ENCODE data around the gene MIA2. TPM values are rescaled to one million over a fixed set of nuclear protein-coding genes. Genes with fewer than 3 reads are reported as not detected.
"Not testable (repeated sequence)": the region's sequence is repeated elsewhere in the genome, so short reads cannot be mapped to it uniquely, and the experiment has no call there.

MIA2 gene
- total and polyA plus RNA-seq, 3 donors from 2014 or later: 25.2 to 40.8 (median 32.3) TPM

DNA sequence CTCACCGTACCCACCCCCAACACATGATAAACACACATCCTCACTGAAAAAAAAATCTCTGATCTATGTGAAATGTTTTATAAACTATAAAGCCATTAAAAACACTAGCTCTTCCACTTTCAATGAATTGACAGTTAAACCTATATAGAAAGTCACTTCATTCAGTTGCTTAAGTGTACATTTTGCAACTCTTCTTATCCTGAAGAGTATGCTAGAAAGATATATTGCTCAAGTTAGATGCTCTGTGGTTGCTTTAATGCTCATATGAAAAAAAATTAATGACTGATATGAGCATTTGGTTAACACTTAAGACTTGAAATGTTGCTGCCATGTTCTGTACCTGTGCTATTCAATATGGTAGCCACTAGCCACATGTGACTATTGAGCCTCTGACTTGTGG, 21.0 kb upstream of the MIA2 start:
- Histone ChIP-seq H3K4me1 (no peaks in the 10 kb centered on the region), H3K9me3 (no peaks in the 10 kb centered on the region), H3K27me3 (no peaks in the 10 kb centered on the region), H3K4me3 (no peak overlapping the region), H3K27ac (no peak overlapping the region), H3K36me3 (ENCODE audit: low read depth, missing control alignments) (no peaks in the 10 kb centered on the region)
- 61 to 97% methylated on average over 1 of the region's 1 CpG for WGBS, 2 donors
- intact Hi-C loops (cut with DNase I; ENCODE audit: low total_unique reads): no loop called here
- no peak for TF ChIP-seq POLR2A (IDR thresholded peaks at IDR 0.05)
- TF ChIP-seq, protein P1, sequence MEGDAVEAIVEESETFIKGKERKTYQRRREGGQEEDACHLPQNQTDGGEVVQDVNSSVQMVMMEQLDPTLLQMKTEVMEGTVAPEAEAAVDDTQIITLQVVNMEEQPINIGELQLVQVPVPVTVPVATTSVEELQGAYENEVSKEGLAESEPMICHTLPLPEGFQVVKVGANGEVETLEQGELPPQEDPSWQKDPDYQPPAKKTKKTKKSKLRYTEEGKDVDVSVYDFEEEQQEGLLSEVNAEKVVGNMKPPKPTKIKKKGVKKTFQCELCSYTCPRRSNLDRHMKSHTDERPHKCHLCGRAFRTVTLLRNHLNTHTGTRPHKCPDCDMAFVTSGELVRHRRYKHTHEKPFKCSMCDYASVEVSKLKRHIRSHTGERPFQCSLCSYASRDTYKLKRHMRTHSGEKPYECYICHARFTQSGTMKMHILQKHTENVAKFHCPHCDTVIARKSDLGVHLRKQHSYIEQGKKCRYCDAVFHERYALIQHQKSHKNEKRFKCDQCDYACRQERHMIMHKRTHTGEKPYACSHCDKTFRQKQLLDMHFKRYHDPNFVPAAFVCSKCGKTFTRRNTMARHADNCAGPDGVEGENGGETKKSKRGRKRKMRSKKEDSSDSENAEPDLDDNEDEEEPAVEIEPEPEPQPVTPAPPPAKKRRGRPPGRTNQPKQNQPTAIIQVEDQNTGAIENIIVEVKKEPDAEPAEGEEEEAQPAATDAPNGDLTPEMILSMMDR (IDR thresholded peaks at IDR 0.05): no peak
- DNase-seq: no peak

GRCh38 chr14:39217214-39217879, 16.4 kb upstream of the MIA2 start:
- intact Hi-C loops (cut with DNase I; ENCODE audit: low total_unique reads): no loop called here
- DNase-seq: no peak

DNA sequence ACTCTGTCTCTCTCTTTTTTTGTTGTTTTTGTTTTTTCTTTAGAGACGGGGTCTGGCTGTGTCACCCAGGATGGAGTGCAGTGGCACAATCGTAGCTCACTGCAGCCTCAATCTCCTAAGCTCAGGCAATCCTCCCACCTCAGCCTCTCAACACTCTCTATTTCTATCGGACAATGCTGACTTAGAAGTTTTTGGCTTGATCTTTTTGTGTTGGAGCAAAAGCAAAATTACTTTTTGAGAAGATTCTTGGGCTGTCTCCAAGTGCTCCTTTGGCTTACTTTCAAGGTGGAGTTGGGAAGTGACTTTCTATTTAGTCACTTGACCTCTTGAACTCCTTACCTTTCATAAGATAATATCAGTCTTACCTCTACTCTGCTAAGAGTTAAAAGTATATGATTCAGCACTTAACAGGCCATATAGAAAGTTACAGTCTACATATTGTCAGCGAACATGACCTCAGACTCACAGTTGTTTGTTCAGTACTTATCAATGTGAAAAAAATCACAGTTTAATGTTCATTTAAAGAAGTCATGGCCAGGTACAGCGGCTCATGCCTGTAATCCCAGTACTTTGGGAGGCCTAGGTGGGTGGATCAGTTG, 15.4 kb upstream of the MIA2 start:
- peak; percentile 17 for DNase-seq
- 32 to 46% methylated on average over 5 of the region's 5 CpGs for WGBS, 2 donors
- H3K9me3 ChIP-seq: no peaks in the 10 kb centered on the region

More at GRCh38 chr14:39217214-39217879, 16.4 kb upstream of the MIA2 start:
- no peak overlapping the region for H3K4me3 ChIP-seq
- H3K4me1 ChIP-seq: peaks cover 5% of the 10 kb centered on the region
- no peaks in the 10 kb centered on the region for H3K27me3 ChIP-seq
- WGBS, 2 donors: 57 to 60% methylated on average over 8 of the region's 8 CpGs
- H3K36me3 ChIP-seq (ENCODE audit: low read depth, missing control alignments): no peaks in the 10 kb centered on the region
- peak overlapping the region; percentile 27 to 69 for H3K27ac ChIP-seq
- TF ChIP-seq, protein P1 (IDR thresholded peaks at IDR 0.05): no peak
- no peak for TF ChIP-seq POLR2A (IDR thresholded peaks at IDR 0.05)
- H3K9me3 ChIP-seq: no peaks in the 10 kb centered on the region

DNA sequence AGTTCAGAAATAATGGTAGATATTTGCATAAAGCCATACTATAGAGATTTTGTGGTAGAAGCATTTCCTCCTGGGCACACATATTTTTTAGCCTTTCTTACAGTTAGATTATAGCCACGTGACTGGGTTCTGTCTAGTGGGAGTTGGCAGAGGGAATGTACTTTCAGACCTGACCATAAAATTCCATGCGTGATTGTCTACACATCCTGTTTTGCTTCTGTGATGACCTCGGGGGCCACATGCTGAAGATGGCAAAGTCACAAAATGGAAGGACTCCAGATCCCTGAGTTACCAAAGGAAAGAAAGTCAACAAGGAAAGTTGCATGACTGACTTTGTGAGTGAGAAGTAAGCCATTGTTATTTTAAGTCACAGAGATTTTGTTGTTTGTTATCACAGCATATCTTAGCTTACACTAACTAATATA, 14.6 kb upstream of the MIA2 start:
- 28 to 40% methylated on average over 3 of the region's 3 CpGs for WGBS, 2 donors
- H3K9me3 ChIP-seq: no peaks in the 10 kb centered on the region
- H3K27me3 ChIP-seq: no peaks in the 10 kb centered on the region
- no peak for DNase-seq
- no peaks in the 10 kb centered on the region for H3K36me3 ChIP-seq (ENCODE audit: low read depth, missing control alignments)
- intact Hi-C loops (cut with DNase I; ENCODE audit: low total_unique reads): no loop called here
- peaks cover 5% of the 10 kb centered on the region for H3K4me1 ChIP-seq
- no peak for TF ChIP-seq POLR2A (IDR thresholded peaks at IDR 0.05)
- TF ChIP-seq, protein P1 (IDR thresholded peaks at IDR 0.05): no peak
- no peak overlapping the region for H3K4me3 ChIP-seq
- H3K27ac ChIP-seq: no peak overlapping the region

More for the DNA sequence above, 15.4 kb upstream of the MIA2 start:
- Histone ChIP-seq H3K36me3 (ENCODE audit: low read depth, missing control alignments) (no peaks in the 10 kb centered on the region), H3K27me3 (no peaks in the 10 kb centered on the region), H3K27ac (peak overlapping the region in 1 of 2 donors; percentile 69), H3K4me1 (peaks cover 5% of the 10 kb centered on the region), H3K4me3 (no peak overlapping the region)
- intact Hi-C loops (cut with DNase I; ENCODE audit: low total_unique reads): no loop called here
- no peak for TF ChIP-seq POLR2A (IDR thresholded peaks at IDR 0.05)
- TF ChIP-seq, protein P1 (IDR thresholded peaks at IDR 0.05): no peak

- H3K4me3 ChIP-seq; H3K9me3 ChIP-seq; DNase-seq; H3K27ac ChIP-seq; H3K27me3 ChIP-seq; intact Hi-C loops (cut with DNase I; ENCODE audit: low total_unique reads); H3K36me3 ChIP-seq (ENCODE audit: low read depth, missing control alignments); H3K4me1 ChIP-seq: not testable (repeated sequence)
- WGBS, 2 donors: 94 to 100% methylated on average over 1 of the region's 1 CpG
Observed at GRCh38 chr14:39220473-39220872, 13.2 kb upstream of the MIA2 start.
